PFSK-1 (cell line): ENCODE data around the gene PHF12.

Experiments
- FOXP2 ChIP-seq: optimal IDR thresholded peaks from 2 replicates; pipeline ENCODE3; 2011; ENCODE audit warnings: borderline replicate concordance, control low read depth, inconsistent platforms; ENCODE audit not compliant: insufficient read depth; ENCODE audit errors: extremely low read length, extremely low read depth
- POLR2AphosphoS5 ChIP-seq: IDR thresholded peaks from 2 replicates; pipeline ENCODE4 v1.6.1; 2012; ENCODE audit warnings: low read depth, mild to moderate bottlenecking, control low read depth, low read length, moderate library complexity
- SIN3A ChIP-seq: IDR thresholded peaks from 2 replicates; pipeline ENCODE4 v1.6.1; 2012; ENCODE audit warnings: mild to moderate bottlenecking, low read length, moderate library complexity, borderline replicate concordance; ENCODE audit not compliant: insufficient read depth
- TAF1 ChIP-seq: IDR thresholded peaks from 2 replicates; pipeline ENCODE4 v1.6.1; 2012; ENCODE audit warnings: low read length, control low read depth, borderline replicate concordance; ENCODE audit not compliant: insufficient read depth
- TF ChIP-seq, protein P1 (sequence below), 2 experiments: IDR thresholded peaks; 2 replicates each; pipeline versions ENCODE4 v1.6.1 to v1.8.0; 2011 to 2012; ENCODE audit warnings: low read depth in 2 of 2, low read length in 2 of 2, control low read depth in 1 of 2, inconsistent platforms in 1 of 2, mild to moderate bottlenecking in 1 of 2, moderate library complexity in 1 of 2; ENCODE audit not compliant: insufficient read depth in 1 of 2

The PHF12 gene

DNA sequence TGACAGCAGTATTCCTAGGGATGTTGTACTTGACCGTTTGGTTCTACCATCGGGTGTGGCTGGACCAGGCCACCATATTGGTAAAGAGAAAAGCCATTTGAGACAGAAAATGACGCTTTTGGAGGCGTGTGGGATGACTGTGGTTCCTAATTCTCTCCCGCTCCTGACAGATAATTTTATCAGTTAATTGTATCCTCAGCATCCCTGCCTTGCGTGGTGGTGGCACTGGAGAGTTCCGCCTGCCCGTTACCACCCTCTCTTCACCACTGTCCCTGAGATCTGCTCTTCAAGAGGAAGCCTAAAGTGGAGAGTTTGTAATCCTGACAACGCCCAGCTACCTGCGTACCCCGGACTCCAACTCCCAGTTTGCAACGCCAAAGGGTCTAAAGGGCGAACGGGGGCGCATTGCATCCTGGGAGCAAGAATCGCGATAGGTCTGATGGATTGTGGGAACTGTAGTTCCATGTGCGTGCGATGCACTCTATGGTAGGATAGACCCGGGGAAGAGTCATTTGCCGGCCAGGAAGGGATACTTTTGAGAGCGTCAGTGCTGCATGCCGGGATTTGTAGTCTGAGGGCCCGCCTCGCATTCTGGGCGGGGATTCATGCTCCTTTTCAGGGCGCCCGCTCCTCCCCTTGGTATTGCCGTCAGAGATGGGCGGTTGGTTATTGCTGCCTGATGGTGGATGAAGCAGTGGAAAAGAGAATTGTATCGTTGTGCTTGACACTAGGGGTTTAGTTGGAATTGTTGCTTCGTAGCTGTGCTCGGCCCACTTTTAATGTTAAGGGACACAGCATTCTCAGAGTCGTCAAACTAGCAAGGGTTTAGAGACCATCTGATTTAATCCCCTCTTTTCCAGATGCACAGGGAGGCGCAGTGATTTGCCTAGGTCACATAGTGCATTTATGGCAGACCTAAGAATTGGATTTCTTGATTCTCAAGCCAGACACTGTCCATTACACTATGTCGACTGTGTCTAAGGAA is 965 bp upstream of the PHF12 start:
- TF ChIP-seq, protein P1, sequence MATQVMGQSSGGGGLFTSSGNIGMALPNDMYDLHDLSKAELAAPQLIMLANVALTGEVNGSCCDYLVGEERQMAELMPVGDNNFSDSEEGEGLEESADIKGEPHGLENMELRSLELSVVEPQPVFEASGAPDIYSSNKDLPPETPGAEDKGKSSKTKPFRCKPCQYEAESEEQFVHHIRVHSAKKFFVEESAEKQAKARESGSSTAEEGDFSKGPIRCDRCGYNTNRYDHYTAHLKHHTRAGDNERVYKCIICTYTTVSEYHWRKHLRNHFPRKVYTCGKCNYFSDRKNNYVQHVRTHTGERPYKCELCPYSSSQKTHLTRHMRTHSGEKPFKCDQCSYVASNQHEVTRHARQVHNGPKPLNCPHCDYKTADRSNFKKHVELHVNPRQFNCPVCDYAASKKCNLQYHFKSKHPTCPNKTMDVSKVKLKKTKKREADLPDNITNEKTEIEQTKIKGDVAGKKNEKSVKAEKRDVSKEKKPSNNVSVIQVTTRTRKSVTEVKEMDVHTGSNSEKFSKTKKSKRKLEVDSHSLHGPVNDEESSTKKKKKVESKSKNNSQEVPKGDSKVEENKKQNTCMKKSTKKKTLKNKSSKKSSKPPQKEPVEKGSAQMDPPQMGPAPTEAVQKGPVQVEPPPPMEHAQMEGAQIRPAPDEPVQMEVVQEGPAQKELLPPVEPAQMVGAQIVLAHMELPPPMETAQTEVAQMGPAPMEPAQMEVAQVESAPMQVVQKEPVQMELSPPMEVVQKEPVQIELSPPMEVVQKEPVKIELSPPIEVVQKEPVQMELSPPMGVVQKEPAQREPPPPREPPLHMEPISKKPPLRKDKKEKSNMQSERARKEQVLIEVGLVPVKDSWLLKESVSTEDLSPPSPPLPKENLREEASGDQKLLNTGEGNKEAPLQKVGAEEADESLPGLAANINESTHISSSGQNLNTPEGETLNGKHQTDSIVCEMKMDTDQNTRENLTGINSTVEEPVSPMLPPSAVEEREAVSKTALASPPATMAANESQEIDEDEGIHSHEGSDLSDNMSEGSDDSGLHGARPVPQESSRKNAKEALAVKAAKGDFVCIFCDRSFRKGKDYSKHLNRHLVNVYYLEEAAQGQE (IDR thresholded peaks at IDR 0.05; ENCODE audit: insufficient read depth in 1 of 2, low read depth in 2 of 2, low read length in 2 of 2) = no peak
- TF ChIP-seq SIN3A (peak; percentile 93), TAF1 (peak; percentile 8; the same call in 1 of the 2 replicates), FOXP2 (peak; percentile 79), POLR2AphosphoS5 (peak; percentile 81)

DNA sequence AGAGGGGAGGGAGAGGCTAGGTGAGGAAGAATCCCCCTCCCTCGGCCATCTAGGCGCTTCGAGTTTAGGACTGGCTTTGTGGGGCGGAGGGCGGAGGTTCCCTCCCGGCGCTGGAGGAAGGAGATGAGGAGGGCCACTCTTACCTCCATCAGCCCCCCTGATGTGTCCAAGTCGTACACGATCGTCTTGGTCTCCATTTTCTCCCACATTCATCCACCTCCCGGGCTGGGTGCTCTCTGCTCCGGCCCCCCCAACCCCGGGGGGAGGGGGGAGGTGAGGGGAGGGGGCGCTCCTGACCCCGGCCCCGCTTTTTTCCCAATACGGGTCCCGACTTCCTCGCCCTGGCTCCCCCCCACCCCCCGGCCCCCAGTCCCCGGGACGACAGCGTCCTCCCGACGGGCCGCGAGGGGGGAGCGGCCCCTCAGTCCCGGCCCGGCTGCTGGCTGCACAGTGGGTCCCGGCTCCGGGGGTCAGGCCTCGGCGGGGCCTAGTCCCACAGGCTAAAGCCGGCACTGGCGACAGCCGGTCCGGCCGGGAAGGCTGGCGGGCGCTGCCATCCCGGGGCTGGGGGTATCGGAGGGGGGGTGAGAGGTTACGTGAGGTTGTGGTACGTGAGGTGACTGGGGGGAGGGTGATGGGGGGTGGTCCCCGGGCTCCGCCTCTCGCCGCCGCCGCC is 428 bp downstream of the PHF12 start:
- TF ChIP-seq, protein P1 (IDR thresholded peaks at IDR 0.05; ENCODE audit: insufficient read depth in 1 of 2, low read depth in 2 of 2, low read length in 2 of 2) = no peak
- TF ChIP-seq FOXP2 (no peak), POLR2AphosphoS5 (no peak; the same call in 1 of the 2 replicates), TAF1 (no peak), SIN3A (no peak)

DNA sequence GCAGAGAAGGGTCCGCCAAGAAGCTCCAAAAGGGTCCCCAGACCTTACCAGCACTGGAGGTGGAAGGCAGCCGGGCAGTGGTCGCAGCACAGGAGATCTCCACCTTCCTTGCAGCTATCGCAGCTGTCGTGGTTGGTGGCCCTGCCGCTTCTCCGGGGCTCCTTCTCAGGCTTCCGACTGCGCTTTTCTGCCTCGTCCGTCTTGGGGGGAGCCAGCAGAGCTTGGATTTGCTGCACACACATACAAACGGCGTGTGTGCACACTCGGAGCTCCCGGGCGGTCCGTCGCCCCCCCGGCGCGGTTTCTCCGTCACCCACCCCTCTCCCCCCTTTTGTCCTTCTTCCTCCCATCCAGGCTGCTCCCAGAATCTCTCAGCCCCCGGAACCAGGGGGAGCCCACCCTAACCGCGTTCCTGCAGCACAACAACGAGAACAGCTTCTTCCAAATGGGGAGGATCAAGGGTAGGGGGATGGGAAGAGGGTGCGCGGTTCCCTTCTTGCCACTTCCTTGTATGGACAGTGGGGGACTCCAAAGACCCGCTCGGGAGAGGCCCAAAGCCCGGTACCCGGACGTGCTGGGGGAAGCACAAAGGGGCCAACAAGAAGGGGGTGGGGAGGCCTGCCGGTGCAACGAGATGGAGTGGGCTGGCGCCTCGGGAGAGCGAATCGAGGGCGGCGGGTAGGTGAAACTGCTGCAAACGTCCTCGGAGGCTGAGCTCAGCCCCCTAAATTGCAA is 1.1 kb downstream of the PHF12 start:
- TF ChIP-seq TAF1 (no peak), SIN3A (no peak), FOXP2 (no peak), POLR2AphosphoS5 (no peak)
- TF ChIP-seq, protein P1 (IDR thresholded peaks at IDR 0.05; ENCODE audit: insufficient read depth in 1 of 2, low read depth in 2 of 2, low read length in 2 of 2) = no peak

DNA sequence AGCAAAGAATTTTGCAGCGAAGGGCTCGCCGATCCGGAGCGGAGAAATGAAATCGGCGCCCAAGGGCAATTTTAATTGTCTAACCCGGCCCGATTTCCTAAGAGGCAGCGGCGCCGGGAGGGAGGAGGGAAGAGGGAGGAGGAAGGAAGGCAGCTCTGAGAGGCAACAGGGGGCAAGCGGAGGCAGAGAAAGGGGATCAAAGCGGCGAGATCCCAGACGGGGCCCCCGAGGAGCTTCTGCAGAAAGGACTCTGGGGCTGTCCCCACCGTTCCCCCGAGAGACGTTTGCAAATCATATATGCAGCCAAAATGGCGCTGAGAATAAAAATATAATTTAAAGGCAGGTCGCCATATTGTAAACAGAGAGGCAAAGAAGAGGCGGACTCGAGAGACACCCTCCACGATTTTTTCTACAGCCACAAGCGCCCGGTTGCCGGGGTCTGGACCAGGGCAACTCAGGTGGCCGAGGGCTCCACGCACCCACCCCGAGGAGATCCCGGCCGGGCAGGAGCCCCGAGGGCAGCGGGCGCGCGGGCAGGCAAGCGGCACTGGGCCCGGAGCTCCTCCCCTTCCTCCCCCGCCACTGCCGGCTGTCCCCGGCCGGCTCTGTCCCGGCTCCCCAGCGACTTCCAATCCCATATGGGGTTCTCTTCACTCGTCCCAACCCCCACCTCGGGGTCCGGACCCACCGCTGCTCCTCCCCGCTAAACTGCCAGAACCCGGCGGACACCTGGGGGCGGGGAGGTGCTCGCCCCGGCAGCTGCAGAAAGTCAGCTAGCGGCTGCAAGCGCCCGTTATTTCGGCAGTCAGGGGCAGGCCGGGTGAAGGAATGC is 1.9 kb downstream of the PHF12 start:
- TF ChIP-seq FOXP2 (no peak), SIN3A (0 out of 2 replicates have a peak, but pooled peaks have one; percentile 44)
- TF ChIP-seq, protein P1 (IDR thresholded peaks at IDR 0.05; ENCODE audit: insufficient read depth in 1 of 2, low read depth in 2 of 2, low read length in 2 of 2) = no peak
